VCaP (cell line): ENCODE data around the gene F7.
"Not testable (repeated sequence)": the region's sequence is repeated elsewhere in the genome, so short reads cannot be mapped to it uniquely, and the experiment has no call there.

Source experiments
- H3K27ac ChIP-seq: fragments of 450-650 bp; 2 replicates; pipeline ENCODE4 v1.5.1; 2017
- TF ChIP-seq, protein P1 (sequence below): fragments of 450-650 bp; conservative IDR thresholded peaks from 2 replicates; pipeline ENCODE4 v1.5.1; 2017; ENCODE audit warnings: mild to moderate bottlenecking, moderate library complexity

Gene F7

GRCh38 chr13:113074876-113075275 is 30.7 kb upstream of the F7 start:
- H3K27ac ChIP-seq = no peak overlapping the region
- TF ChIP-seq, protein P1, sequence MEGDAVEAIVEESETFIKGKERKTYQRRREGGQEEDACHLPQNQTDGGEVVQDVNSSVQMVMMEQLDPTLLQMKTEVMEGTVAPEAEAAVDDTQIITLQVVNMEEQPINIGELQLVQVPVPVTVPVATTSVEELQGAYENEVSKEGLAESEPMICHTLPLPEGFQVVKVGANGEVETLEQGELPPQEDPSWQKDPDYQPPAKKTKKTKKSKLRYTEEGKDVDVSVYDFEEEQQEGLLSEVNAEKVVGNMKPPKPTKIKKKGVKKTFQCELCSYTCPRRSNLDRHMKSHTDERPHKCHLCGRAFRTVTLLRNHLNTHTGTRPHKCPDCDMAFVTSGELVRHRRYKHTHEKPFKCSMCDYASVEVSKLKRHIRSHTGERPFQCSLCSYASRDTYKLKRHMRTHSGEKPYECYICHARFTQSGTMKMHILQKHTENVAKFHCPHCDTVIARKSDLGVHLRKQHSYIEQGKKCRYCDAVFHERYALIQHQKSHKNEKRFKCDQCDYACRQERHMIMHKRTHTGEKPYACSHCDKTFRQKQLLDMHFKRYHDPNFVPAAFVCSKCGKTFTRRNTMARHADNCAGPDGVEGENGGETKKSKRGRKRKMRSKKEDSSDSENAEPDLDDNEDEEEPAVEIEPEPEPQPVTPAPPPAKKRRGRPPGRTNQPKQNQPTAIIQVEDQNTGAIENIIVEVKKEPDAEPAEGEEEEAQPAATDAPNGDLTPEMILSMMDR = no peak

- TF ChIP-seq, protein P1 = no peak
Measured at GRCh38 chr13:113075711-113076110, 29.9 kb upstream of the F7 start.

DNA sequence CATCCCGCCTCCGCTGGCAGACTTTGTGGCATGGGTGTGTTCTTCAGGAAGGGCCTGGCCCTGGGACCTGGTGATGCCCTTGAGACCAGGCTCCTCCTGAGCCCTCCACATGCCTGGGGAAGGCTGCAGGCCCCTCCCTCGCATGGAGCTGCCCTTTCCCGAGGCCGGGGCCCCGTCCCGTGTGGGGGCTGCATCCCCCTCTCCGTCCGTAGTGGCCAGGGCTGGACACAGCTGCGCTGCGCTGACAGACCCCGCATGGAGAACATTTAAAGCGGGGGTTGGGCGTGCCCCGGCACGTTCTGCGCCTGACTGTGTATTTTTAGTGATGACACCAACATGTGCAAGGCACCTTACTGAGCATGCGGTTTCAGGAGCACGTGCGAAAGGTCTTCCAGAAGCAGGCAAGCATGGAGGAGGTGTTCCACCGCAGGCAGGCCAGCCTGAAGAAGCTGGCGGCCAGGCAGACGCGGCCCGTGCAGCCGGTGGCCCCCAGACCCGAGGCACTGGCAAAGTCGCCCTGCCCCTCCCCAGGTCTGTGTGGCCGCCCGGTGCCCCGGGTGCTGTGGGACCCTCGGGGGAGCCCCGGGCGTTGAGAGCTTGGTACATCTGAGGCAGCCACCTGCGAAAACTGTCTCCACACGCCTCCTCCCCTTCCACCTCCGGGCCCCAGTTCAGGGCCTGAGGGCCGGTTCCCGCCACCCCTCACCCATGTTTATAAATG is 28.8 kb upstream of the F7 start:
- TF ChIP-seq, protein P1 = no peak
- no peak overlapping the region for H3K27ac ChIP-seq

More at GRCh38 chr13:113075711-113076110, 29.9 kb upstream of the F7 start:
- no peak overlapping the region for H3K27ac ChIP-seq

- no peak overlapping the region for H3K27ac ChIP-seq
- TF ChIP-seq, protein P1 = no peak
Measured at GRCh38 chr13:113077566-113077952, 28.0 kb upstream of the F7 start.

DNA sequence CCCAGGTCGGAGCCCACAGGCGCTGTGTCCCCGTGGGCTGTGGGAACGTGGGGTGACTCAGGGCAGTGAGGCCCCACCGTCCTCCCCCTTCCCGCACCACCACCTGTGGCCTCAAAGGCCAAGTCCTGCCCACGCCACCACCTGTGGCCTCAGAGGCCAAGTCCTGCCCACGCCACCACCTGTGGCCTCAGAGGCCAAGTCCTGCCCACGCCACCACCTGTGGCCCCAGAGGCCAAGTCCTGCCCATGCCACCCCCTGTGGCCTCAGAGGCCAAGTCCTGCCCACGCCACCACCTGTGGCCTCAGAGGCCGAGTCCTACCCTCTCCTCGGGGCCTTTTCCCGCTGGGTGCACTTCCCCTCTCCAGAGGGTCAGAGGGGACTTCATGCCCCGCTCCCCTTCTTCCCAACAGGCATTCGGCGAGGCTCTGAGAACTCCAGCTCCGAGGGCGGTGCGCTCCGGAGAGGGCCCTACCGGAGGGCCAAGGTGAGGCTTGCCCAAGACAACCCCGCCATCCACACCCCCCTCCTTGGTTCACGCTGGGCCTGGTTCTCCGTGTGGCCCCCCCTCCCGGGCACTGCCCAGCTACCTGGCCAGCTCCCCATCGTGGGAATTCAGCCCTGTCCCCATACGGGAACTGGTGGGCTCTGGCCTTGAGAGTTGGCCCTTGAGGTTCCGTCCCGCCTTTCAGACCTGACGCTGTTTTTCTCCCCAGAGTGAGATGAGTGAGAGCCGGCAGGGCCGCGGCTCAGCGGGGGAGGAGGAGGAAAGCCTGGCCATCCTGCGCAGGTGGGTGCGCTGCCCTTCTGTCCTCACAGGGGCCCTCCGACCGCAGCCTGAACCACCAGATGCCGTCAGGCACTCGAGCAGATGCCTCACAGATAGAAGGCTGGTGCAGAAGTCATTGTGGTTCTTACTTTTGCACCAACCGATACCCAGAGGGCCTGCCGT is 27.4 kb upstream of the F7 start:
- no peak overlapping the region for H3K27ac ChIP-seq
- TF ChIP-seq, protein P1 = no peak

GRCh38 chr13:113078902-113079780 is 26.4 kb upstream of the F7 start:
- TF ChIP-seq, protein P1 = no peak

GRCh38 chr13:113079781-113080080 is 25.9 kb upstream of the F7 start:
- not testable (repeated sequence) for H3K27ac ChIP-seq

More at GRCh38 chr13:113078902-113079780, 26.4 kb upstream of the F7 start:
- H3K27ac ChIP-seq = no peak overlapping the region
